WTC11 (cell line): ENCODE data around the gene NUSAP1.

ENCODE experiments used
- CBFB ChIP-seq: sonication (generic); formaldehyde crosslinking; IDR thresholded peaks from 2 replicates; pipeline ENCODE4 v1.8.1; 2022; ENCODE audit warnings: mild to moderate bottlenecking, low read depth, missing genetic modification reagents
- FOXJ3 ChIP-seq: sonication (generic); formaldehyde crosslinking; IDR thresholded peaks from 2 replicates; pipeline ENCODE4 v1.9.0; 2021; ENCODE audit warnings: missing genetic modification reagents, mild to moderate bottlenecking, borderline replicate concordance
- FOXK1 ChIP-seq: sonication (generic); formaldehyde crosslinking; IDR thresholded peaks from 2 replicates; pipeline ENCODE4 v1.8.0; 2022; ENCODE audit warnings: mild to moderate bottlenecking, moderate library complexity, missing genetic modification reagents
- IRF2 ChIP-seq: sonication (generic); formaldehyde crosslinking; IDR thresholded peaks from 2 replicates; pipeline ENCODE4 v1.8.0; 2022; ENCODE audit warnings: low read depth, missing genetic modification reagents, borderline replicate concordance
- NR2C2 ChIP-seq: sonication (generic); formaldehyde crosslinking; IDR thresholded peaks from 2 replicates; pipeline ENCODE4 v1.8.0; 2022; ENCODE audit warnings: mild to moderate bottlenecking, missing genetic modification reagents
- PRRX2 ChIP-seq: fragments of 250-450 bp; sonication (Bioruptor Pico); IDR thresholded peaks from 2 replicates; pipeline ENCODE4 v1.8.0; 2021; ENCODE audit warnings: mild to moderate bottlenecking
- STAT6 ChIP-seq: sonication (generic); formaldehyde crosslinking; conservative IDR thresholded peaks from 2 replicates; pipeline ENCODE4 v1.8.1; 2023; ENCODE audit warnings: mild to moderate bottlenecking, low read depth, missing genetic modification reagents, moderate library complexity
- ZNF317 ChIP-seq: sonication (generic); formaldehyde crosslinking; IDR thresholded peaks from 2 replicates; pipeline ENCODE4 v1.8.1; 2023; ENCODE audit warnings: low read depth, mild to moderate bottlenecking, moderate library complexity, missing genetic modification reagents, borderline replicate concordance
- TF ChIP-seq, protein P1 (sequence below): fragments of 200-600 bp; IDR thresholded peaks from 2 replicates; pipeline ENCODE4 v1.8.0; 2022; ENCODE audit warnings: antibody characterized with exemption
- TF ChIP-seq, protein P2 (sequence below): sonication (generic); formaldehyde crosslinking; IDR thresholded peaks from 2 replicates; pipeline ENCODE4 v1.8.0; 2022; ENCODE audit warnings: mild to moderate bottlenecking, missing genetic modification reagents

GRCh38 chr15:41331833-41332193 is 868 bp upstream of the NUSAP1 start:
- TF ChIP-seq PRRX2 (CRISPR knock-in tag): no peak
- TF ChIP-seq, protein P1, sequence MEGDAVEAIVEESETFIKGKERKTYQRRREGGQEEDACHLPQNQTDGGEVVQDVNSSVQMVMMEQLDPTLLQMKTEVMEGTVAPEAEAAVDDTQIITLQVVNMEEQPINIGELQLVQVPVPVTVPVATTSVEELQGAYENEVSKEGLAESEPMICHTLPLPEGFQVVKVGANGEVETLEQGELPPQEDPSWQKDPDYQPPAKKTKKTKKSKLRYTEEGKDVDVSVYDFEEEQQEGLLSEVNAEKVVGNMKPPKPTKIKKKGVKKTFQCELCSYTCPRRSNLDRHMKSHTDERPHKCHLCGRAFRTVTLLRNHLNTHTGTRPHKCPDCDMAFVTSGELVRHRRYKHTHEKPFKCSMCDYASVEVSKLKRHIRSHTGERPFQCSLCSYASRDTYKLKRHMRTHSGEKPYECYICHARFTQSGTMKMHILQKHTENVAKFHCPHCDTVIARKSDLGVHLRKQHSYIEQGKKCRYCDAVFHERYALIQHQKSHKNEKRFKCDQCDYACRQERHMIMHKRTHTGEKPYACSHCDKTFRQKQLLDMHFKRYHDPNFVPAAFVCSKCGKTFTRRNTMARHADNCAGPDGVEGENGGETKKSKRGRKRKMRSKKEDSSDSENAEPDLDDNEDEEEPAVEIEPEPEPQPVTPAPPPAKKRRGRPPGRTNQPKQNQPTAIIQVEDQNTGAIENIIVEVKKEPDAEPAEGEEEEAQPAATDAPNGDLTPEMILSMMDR: no peak
- TF ChIP-seq, protein P2, sequence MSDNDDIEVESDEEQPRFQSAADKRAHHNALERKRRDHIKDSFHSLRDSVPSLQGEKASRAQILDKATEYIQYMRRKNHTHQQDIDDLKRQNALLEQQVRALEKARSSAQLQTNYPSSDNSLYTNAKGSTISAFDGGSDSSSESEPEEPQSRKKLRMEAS (CRISPR knock-in tag): no peak
- no peak for TF ChIP-seq ZNF317 (CRISPR knock-in tag)
- no peak for TF ChIP-seq IRF2
- no peak for TF ChIP-seq NR2C2 (CRISPR knock-in tag)
- no peak for TF ChIP-seq FOXJ3 (CRISPR knock-in tag)
- TF ChIP-seq FOXK1: no peak
- no peak for TF ChIP-seq CBFB (CRISPR knock-in tag)
- TF ChIP-seq STAT6 (CRISPR knock-in tag): no peak
